Kidney epithelial cell (primary cell): Measurements from ENCODE around the gene TP73. TPM values are rescaled to one million over a fixed set of nuclear protein-coding genes. Genes with fewer than 3 reads are reported as not detected.

Experiments
- DNase-seq: peaks from one replicate; pipeline ENCODE4 v3.0.0-alpha.2; 2010; ENCODE audit warnings: low read depth
- H3K27me3 ChIP-seq: 2 replicates; pipeline ENCODE4 v1.6.0; 2011; ENCODE audit warnings: low read length; ENCODE audit not compliant: control insufficient read depth, insufficient read depth
- H3K36me3 ChIP-seq: 2 replicates; pipeline ENCODE4 v1.5.1; 2011; ENCODE audit warnings: low read length; ENCODE audit not compliant: control insufficient read depth, insufficient read depth
- H3K4me3 ChIP-seq: 2 replicates; pipeline ENCODE4 v1.5.1; 2011; ENCODE audit warnings: low read depth, mild to moderate bottlenecking, control low read depth, low read length
- total RNA-seq: library from RNA; depleted of rRNA; stranded (reverse); fragments of >200 nt; gene quantifications from 2 replicates; pipeline ENCODE4 v1.2.3, GENCODE V29; 2015
- TF ChIP-seq, protein P1 (sequence below): IDR thresholded peaks from 2 replicates; pipeline ENCODE4 v1.5.1; 2011; ENCODE audit warnings: mild to moderate bottlenecking, moderate library complexity, low read length, control low read depth, inconsistent platforms; ENCODE audit not compliant: insufficient read depth, poor library complexity, severe bottlenecking

Gene TP73
- total RNA-seq, 1 donor from 2014 or later = 0.04 TPM

DNA sequence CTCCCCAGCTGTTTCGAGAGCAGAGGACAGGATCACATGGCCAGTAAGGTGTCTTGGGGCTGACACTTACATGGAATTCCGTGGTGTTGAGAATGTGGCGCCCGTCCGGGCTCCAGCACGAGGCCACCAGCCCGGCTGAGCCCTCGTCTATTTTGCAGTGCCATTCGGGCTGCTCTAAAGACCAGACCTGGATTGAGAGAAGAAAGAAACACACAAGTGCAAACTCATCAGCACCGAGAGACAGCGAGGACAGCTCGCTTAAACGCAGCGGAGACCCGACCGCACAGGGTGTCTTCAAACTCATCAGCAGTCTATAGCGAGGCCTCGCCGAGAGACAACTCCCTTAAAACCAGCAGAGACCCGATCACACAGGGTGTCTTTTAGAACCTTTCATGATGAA is 5.7 kb upstream of the TP73 start:
- H3K27me3 ChIP-seq = peaks cover 13% of the 10 kb centered on the region
- H3K4me3 ChIP-seq = no peak overlapping the region
- no peak for DNase-seq
- TF ChIP-seq, protein P1, sequence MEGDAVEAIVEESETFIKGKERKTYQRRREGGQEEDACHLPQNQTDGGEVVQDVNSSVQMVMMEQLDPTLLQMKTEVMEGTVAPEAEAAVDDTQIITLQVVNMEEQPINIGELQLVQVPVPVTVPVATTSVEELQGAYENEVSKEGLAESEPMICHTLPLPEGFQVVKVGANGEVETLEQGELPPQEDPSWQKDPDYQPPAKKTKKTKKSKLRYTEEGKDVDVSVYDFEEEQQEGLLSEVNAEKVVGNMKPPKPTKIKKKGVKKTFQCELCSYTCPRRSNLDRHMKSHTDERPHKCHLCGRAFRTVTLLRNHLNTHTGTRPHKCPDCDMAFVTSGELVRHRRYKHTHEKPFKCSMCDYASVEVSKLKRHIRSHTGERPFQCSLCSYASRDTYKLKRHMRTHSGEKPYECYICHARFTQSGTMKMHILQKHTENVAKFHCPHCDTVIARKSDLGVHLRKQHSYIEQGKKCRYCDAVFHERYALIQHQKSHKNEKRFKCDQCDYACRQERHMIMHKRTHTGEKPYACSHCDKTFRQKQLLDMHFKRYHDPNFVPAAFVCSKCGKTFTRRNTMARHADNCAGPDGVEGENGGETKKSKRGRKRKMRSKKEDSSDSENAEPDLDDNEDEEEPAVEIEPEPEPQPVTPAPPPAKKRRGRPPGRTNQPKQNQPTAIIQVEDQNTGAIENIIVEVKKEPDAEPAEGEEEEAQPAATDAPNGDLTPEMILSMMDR = no peak
- H3K36me3 ChIP-seq = no peaks in the 10 kb centered on the region

DNA sequence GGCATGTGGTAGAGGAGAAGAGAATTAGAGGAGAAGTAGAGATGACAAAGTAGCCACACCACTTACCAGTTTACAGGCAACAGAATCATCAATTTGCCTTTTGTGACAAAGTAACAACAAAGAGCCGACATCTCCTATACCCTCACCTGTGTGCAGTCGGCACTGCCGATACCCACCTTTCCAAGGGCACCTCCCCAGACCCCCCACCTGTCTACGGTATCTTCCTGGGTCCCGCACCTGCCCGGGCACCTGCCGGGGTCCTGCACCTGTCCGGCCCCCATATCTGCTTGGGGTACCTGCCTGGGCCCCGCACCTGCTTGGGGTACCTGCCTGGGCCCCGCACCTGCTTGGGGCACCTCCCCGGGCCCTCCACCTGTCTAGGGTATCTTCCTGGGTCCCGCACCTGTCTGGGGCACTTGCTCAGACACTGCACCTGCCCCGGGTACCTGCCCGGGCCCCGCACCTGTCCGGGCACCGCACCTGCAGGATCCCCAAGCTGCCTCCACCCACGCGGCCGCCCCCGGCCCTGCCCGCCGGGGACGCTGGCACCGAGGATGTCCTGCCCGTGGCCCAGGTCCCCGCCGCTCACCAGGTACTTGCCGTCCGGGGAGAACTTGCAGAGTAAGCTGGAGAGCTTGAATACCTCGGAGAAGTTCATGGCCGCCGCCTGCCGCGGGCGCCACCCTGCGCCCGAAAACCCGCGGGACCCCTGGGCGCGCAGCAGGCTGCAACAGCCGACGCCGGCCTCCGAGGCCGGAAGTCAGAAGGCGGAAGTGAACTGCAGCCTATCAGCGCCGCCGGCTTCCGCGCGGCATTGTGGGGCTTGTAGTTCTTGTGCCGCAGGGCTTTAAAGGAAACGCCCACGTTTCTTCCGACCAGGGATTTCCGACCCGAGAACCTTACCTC is 2.7 kb upstream of the TP73 start, which contains the start of gene WRAP73:
WRAP73 (minus strand) TSS at position 762 of the 906 bp plus-strand sequence; CDS start at position 658, 104 bp downstream.
- Histone ChIP-seq H3K36me3 (no peaks in the 10 kb centered on the region), H3K27me3 (peaks cover 41% of the 10 kb centered on the region), H3K4me3 (peak within 1 kb of the TSS; percentile 97)
- TF ChIP-seq, protein P1 = no peak
- DNase-seq = peak; percentile 76

DNA sequence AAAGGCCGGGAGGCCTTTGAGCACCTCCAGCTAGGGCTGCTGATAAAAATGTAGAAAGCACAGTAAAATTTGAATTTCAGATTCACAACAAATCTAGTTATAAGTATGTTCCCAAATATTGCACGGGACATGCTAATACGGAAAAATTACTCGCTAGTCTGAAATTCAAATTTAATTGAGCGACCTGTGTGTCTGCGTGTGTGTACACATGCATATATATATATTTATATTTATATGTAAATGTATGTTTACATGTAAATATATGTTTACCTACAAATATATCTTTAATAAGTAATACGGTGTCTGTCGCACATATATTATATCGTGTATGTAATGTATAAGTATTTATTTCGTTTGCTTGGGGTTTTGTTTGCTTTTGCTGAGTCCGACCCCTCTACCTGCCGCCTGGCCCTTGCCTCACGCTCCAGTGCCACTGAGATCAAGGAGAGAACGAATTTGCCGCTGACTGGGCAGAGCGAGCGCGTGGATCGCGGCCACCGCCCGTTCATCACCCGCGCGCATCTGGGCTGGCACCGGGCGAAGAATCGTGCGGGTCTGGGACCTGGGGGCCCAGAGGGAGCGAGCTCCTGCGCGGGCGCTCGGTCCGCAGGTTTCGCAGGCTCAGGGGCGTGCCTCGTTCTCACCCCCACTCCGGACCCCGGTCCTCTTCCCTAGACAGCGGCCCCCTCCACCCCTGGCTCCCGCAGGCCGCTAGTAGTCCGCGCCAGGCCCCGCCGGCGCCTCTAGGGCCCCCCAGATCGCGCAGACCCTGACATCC is 1.9 kb upstream of the TP73 start:
- no peak for DNase-seq
- Histone ChIP-seq H3K4me3 (no peak overlapping the region), H3K36me3 (no peaks in the 10 kb centered on the region), H3K27me3 (peaks cover 48% of the 10 kb centered on the region)
- TF ChIP-seq, protein P1 = no peak

DNA sequence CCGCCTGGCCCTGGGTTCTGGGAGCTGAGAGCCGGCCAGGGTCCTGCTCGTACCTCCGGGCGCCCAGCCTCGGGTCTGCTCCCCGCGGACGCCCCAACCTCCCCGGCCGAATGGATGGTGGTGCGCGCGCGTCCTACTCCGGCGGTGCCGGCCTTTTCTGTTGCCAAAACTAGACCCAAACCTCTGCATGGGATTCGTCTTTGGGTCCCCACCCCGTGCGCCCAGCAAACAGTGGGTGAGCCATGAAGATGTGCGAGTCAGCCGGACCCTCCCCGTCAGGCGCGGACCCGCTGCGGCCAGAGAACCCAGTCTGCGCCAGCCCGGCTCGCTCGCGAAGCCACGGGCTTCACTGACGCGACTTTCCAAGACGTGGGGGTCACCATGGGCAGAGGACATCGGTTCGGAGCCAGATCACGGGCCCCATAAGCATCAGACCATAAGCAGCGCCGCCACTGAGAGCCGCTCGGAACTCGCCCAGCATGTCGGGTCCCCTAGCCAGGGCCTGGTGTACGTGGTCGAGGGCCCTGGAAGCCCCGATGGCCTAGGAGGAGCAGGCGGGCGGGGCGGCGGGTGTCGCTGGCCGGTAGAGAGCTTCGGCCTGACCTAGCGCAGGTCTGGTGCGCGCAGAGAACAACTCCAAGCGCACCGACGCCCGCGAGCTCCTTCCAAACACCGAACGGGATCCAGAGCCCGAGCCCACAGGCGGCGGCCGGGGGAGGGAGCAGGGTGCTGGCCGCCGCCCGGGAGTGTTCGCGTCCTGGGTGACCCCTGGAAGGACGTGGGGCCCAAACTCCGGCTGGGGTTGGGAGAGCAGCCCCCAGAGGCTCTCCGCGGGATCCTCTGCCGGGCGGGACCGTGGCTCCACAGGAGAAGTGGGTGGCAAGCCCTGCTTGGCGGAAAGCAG is 1.0 kb upstream of the TP73 start:
- no peak for DNase-seq
- H3K27me3 ChIP-seq = peaks cover 55% of the 10 kb centered on the region
- TF ChIP-seq, protein P1 = no peak

DNA sequence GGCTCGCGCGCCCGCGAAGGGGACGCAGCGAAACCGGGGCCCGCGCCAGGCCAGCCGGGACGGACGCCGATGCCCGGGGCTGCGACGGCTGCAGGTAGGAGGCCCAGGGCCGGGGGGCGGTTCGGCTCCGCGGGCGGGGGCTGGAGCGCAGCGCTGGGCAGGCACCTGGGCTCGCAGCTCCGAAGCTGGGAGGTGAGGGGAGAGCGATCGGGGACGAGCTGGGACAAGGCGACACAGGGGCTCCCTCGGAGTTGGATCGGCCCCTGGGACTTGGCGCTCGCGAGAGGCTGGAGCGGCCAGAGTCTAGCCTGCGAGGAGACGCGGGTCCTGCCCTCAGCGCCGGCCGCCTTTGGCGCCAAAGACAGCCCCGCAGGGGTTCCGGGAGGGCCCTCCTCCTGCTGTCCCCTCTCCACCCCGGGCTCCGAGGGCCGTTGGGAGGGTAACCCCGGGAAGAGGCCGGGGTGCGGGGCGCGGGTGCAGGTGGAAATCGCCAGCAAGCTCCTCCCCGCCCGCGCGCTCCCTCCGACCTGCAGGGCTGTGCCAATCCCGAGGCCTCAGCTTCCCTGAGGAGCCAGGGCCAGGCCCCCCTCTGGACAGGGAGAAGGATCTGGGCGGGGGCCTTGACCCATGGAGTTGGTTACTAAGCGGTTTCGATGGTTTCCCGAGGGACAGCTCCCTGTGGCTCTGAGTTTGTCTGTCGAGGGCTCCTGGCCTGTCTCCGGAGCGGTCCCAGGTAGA is 401 bp downstream of the TP73 start:
- no peak overlapping the region for H3K4me3 ChIP-seq
- H3K36me3 ChIP-seq = no peaks in the 10 kb centered on the region
- TF ChIP-seq, protein P1 = no peak
- peaks cover 63% of the 10 kb centered on the region for H3K27me3 ChIP-seq
- no peak for DNase-seq

More for the DNA sequence above, 1.0 kb upstream of the TP73 start:
- H3K36me3 ChIP-seq = no peaks in the 10 kb centered on the region
- H3K4me3 ChIP-seq = no peak overlapping the region
